IMR-90 (cell line): ENCODE measurements around the gene STARD8. TPM values are rescaled to one million over a fixed set of nuclear protein-coding genes. Genes with fewer than 3 reads are reported as not detected.
A peak's percentile ranks its signal among the peaks of the same experiment; 100 is the strongest.
"Not testable (repeated sequence)": the region's sequence is repeated elsewhere in the genome, so short reads cannot be mapped to it uniquely, and the experiment has no call there.

ENCODE experiments used
- ATAC-seq: fragments of 200-7000 bp; cut with Tn5 transposase; 2 replicates; pipeline ENCODE4 v1.9.1; 2020; ENCODE audit warnings: low read depth, mild to moderate bottlenecking, moderate library complexity
- BruUV-seq: library from RNA; stranded (reverse); fragments of 400-500 nt; replicated peaks from 2 replicates; lab custom pipeline; 2021; lab: Mats Ljungman, UMichigan
- CTCF ChIA-PET: fragments of 300-600 bp; formaldehyde crosslinking; extraction: SDS; loops from one replicate; lab custom pipeline; 2021; ENCODE audit warnings: antibody characterized with exemption; lab: Yijun Ruan, JAX
- POLR2A ChIA-PET: fragments of 300-600 bp; sonication (Branson Sonifier 250); formaldehyde crosslinking; loops from one replicate; lab custom pipeline; 2022; ENCODE audit warnings: antibody characterized with exemption; ENCODE audit not compliant: unreplicated experiment; lab: Charles Lee
- DNase-seq: peaks from one replicate; pipeline ENCODE4 v3.0.0; 2013
- H2AFZ ChIP-seq: replicated peaks from 2 replicates; pipeline ENCODE3; 2013; ENCODE audit warnings: low read length, mild to moderate bottlenecking; ENCODE audit not compliant: poor library complexity
- H2AK5ac ChIP-seq: 2 replicates; pipeline ENCODE4 v1.6.1; 2013; ENCODE audit warnings: low read depth, low read length, inconsistent platforms
- H2AK9ac ChIP-seq: replicated peaks from 2 replicates; pipeline ENCODE3; 2013; ENCODE audit warnings: mild to moderate bottlenecking, low read depth, low read length, moderate library complexity; ENCODE audit not compliant: poor library complexity
- H2BK120ac ChIP-seq: 2 replicates; pipeline ENCODE4 v1.6.1; 2013; ENCODE audit warnings: low read depth, low read length, inconsistent platforms
- H2BK15ac ChIP-seq: 3 replicates; pipeline ENCODE4 v1.6.1; 2013; ENCODE audit warnings: low read depth, low read length, inconsistent platforms
- H2BK20ac ChIP-seq: 2 replicates; pipeline ENCODE4 v1.6.1; 2013; ENCODE audit warnings: low read depth, mild to moderate bottlenecking, inconsistent platforms, low read length, moderate library complexity
- H2BK5ac ChIP-seq: 2 replicates; pipeline ENCODE4 v1.6.1; 2013; ENCODE audit warnings: mild to moderate bottlenecking, low read depth, low read length, inconsistent platforms; ENCODE audit not compliant: poor library complexity, severe bottlenecking
- H3K14ac ChIP-seq: replicated peaks from 2 replicates; pipeline ENCODE4 v1.6.1; 2013; ENCODE audit warnings: low read depth, low read length, inconsistent platforms
- H3K18ac ChIP-seq: 2 replicates; pipeline ENCODE4 v1.6.1; 2013; ENCODE audit warnings: low read depth, low read length, control low read depth
- H3K23ac ChIP-seq: 2 replicates; pipeline ENCODE4 v1.6.1; 2013; ENCODE audit warnings: low read depth, low read length, inconsistent platforms
- H3K27ac ChIP-seq: 2 replicates; pipeline ENCODE4 v1.5.1; 2013; ENCODE audit warnings: mild to moderate bottlenecking, control low read depth, low read length; ENCODE audit not compliant: insufficient read depth
- H3K27me3 ChIP-seq: 2 replicates; pipeline ENCODE4 v1.6.1; 2013; ENCODE audit warnings: low read length; ENCODE audit not compliant: control insufficient read depth, insufficient read depth
- H3K36me3 ChIP-seq: 2 replicates; pipeline ENCODE4 v1.6.1; 2013; ENCODE audit warnings: low read length, mixed read lengths; ENCODE audit not compliant: control insufficient read depth, insufficient read depth
- H3K4ac ChIP-seq: 2 replicates; pipeline ENCODE4 v1.6.1; 2013; ENCODE audit warnings: low read depth, low read length, inconsistent platforms
- H3K4me1 ChIP-seq: 2 replicates; pipeline ENCODE4 v1.6.1; 2013; ENCODE audit warnings: low read length, mixed read lengths; ENCODE audit not compliant: control insufficient read depth, insufficient read depth
- H3K4me2 ChIP-seq: 2 replicates; pipeline ENCODE4 v1.6.1; 2013; ENCODE audit warnings: low read depth, mild to moderate bottlenecking, control low read depth, low read length, moderate library complexity
- H3K4me3 ChIP-seq: 2 replicates; pipeline ENCODE4 v1.5.1; 2013; ENCODE audit warnings: low read depth, mild to moderate bottlenecking, control low read depth, low read length, moderate library complexity; ENCODE audit not compliant: insufficient read depth
- H3K56ac ChIP-seq: 2 replicates; pipeline ENCODE4 v1.6.1; 2013; ENCODE audit warnings: low read length, inconsistent platforms; ENCODE audit not compliant: insufficient read depth; ENCODE audit errors: extremely low read depth
- H3K79me1 ChIP-seq, 2 experiments: 2 replicates each; pipeline ENCODE4 v1.6.1; 2013; ENCODE audit warnings: low read length in 2 of 2, inconsistent platforms in 1 of 2, low read depth in 1 of 2
- H3K9ac ChIP-seq: 2 replicates; pipeline ENCODE4 v1.6.1; 2013; ENCODE audit warnings: low read depth, low read length, control low read depth
- H3K9me1 ChIP-seq: 2 replicates; pipeline ENCODE4 v1.6.1; 2013; ENCODE audit warnings: low read length, inconsistent platforms; ENCODE audit not compliant: insufficient read depth
- H3K9me3 ChIP-seq: 2 replicates; pipeline ENCODE4 v1.6.1; 2013; ENCODE audit warnings: low read length; ENCODE audit not compliant: control insufficient read depth, insufficient read depth
- H4K20me1 ChIP-seq: 2 replicates; pipeline ENCODE4 v1.6.1; 2013; ENCODE audit warnings: low read length, inconsistent platforms; ENCODE audit not compliant: insufficient read depth
- H4K5ac ChIP-seq: 2 replicates; pipeline ENCODE4 v1.6.1; 2013; ENCODE audit warnings: mild to moderate bottlenecking, low read depth, low read length, control low read depth
- H4K8ac ChIP-seq, 2 experiments: 2 replicates each; pipeline ENCODE4 v1.6.1; 2013; ENCODE audit warnings: low read depth in 2 of 2, low read length in 2 of 2, control low read depth in 1 of 2, inconsistent platforms in 1 of 2
- H4K91ac ChIP-seq: 2 replicates; pipeline ENCODE4 v1.6.1; 2013; ENCODE audit warnings: low read depth, low read length, inconsistent platforms; ENCODE audit not compliant: insufficient read depth
- CHD1 ChIP-seq: IDR thresholded peaks from 2 replicates; pipeline ENCODE4 v1.6.1; 2012; ENCODE audit warnings: low read depth, low read length, improper control_type of control experiment
- RCOR1 ChIP-seq: IDR thresholded peaks from 2 replicates; pipeline ENCODE4 v1.6.1; 2012; ENCODE audit warnings: mild to moderate bottlenecking, low read length, improper control_type of control experiment; ENCODE audit not compliant: insufficient replicate concordance
- SMC3 ChIP-seq: fragments of 150-350 bp; IDR thresholded peaks from 2 replicates; pipeline ENCODE4 v1.6.1; 2016; ENCODE audit warnings: low read depth, mild to moderate bottlenecking, antibody characterized with exemption, low read length, moderate library complexity
- WGBS, 2 experiments: methylation state at CpG; one replicate each; pipeline versions ENCODE4 v1.1.5 to v1.1.7; 2013; ENCODE audit warnings: missing lambda C conversion rate in 2 of 2; ENCODE audit not compliant: insufficient read length in 1 of 2; ENCODE audit errors: extremely low coverage in 2 of 2; 5-methylcytosine and 5-hydroxymethylcytosine counted together
- dilution Hi-C: fragments of 300-500 bp; cut with HindIII; formaldehyde crosslinking; loops from one replicate; pipeline ENCODE4 v1.14.3; 2018; ENCODE audit warnings: low sequenced_read_pairs; ENCODE audit not compliant: unreplicated experiment
- in situ Hi-C: fragments of 300-500 bp; cut with MboI; formaldehyde crosslinking; loops from 3 replicates; pipeline ENCODE4 v1.14.3; 2019; ENCODE audit warnings: low sequenced_read_pairs, inconsistent platforms, mixed read lengths
- intact Hi-C: fragments of 100-400 bp; cut with micrococcal nuclease; formaldehyde crosslinking; loops from 2 replicates; pipeline ENCODE4 v1.10.0; 2022
- polyA plus RNA-seq, 3 experiments: library from polyadenylated mRNA; depleted of rRNA; stranded (reverse); fragments of >200 nt; gene quantifications; 2 replicates each; pipeline ENCODE4 v1.2.3, GENCODE V29; 2012; ENCODE audit warnings: low replicate concordance in 1 of 3
- total RNA-seq: library from RNA; depleted of rRNA; stranded (reverse); fragments of >200 nt; gene quantifications from 2 replicates; pipeline ENCODE4 v1.2.3, GENCODE V29; 2012

Gene STARD8
- total and polyA plus RNA-seq, 2 of the 4 experiments (the other 2 are of a cell fraction), result 1.6 to 2.3 TPM

- Histone ChIP-seq H3K27ac (no peak overlapping the region), H2BK15ac (no peak overlapping the region), H3K9me1 (no peaks in the 10 kb centered on the region), H4K8ac (no peak overlapping the region), H3K9me3 (no peaks in the 10 kb centered on the region), H3K4me3 (no peak overlapping the region), H3K36me3 (no peaks in the 10 kb centered on the region), H4K5ac (no peak overlapping the region), H3K14ac (no peak overlapping the region), H3K4me1 (no peaks in the 10 kb centered on the region), H4K91ac (no peak overlapping the region), H2BK5ac (no peak overlapping the region), H2AK9ac (no peak overlapping the region), H3K27me3 (peaks cover 16% of the 10 kb centered on the region), H3K9ac (no peak overlapping the region), H2BK20ac (no peak overlapping the region), H2BK120ac (no peak overlapping the region), H3K79me1 (no peaks in the 10 kb centered on the region), H2AFZ (no peak overlapping the region), H2AK5ac (no peak overlapping the region), H4K20me1 (no peaks in the 10 kb centered on the region), H3K23ac (no peak overlapping the region), H3K4ac (no peak overlapping the region), H3K4me2 (no peak overlapping the region), H3K56ac (no peak overlapping the region), H3K18ac (no peak overlapping the region)
- intact Hi-C loops (no loop called here), dilution Hi-C loops (no loop called here), in situ Hi-C loops (no loop called here)
- no peak for DNase-seq
- ChIA-PET CTCF (no interaction called here), POLR2A (no interaction called here)
- WGBS, 2 experiments, result no CpG with 5 or more reads among the region's 1 CpG
- BruUV-seq, result no TSS peak
- ATAC-seq, result peak; percentile 68; the same call in 1 of the 2 replicates
- TF ChIP-seq RCOR1, result no peak
- TF ChIP-seq CHD1, result no peak
- TF ChIP-seq SMC3, result no peak
Measured at GRCh38 chrX:68735266-68735665, 87.8 kb downstream of the STARD8 start.

GRCh38 chrX:68741864-68742263 is 94.4 kb downstream of the STARD8 start:
- dilution Hi-C loops, H3K4me2 ChIP-seq, H2BK20ac ChIP-seq, H3K23ac ChIP-seq, H4K5ac ChIP-seq, in situ Hi-C loops, H4K91ac ChIP-seq, H3K4me1 ChIP-seq, H2BK5ac ChIP-seq, H2AK9ac ChIP-seq, H2AFZ ChIP-seq, BruUV-seq, intact Hi-C loops, H3K9me1 ChIP-seq, H2BK15ac ChIP-seq, H4K8ac ChIP-seq, CTCF ChIA-PET, H4K20me1 ChIP-seq, H3K4ac ChIP-seq, H3K27me3 ChIP-seq, H3K4me3 ChIP-seq, H3K56ac ChIP-seq, H3K18ac ChIP-seq, H3K9ac ChIP-seq, H3K79me1 ChIP-seq, ATAC-seq, H2BK120ac ChIP-seq, POLR2A ChIA-PET, H2AK5ac ChIP-seq, H3K14ac ChIP-seq, H3K9me3 ChIP-seq, H3K36me3 ChIP-seq, DNase-seq, H3K27ac ChIP-seq: not testable (repeated sequence)
- no CpG with 5 or more reads among the region's 3 CpGs for WGBS, 2 experiments
